Measurements from ENCODE around the gene PACRG.

The PACRG gene

GRCh38 chr6:163300838-163301237 is 573.1 kb downstream of the PACRG start:
- no peak overlapping the region for H3K4me3 ChIP-seq (ENCODE audit: low read depth, low read length)
- DNase-seq (ENCODE audit: low read depth), result no peak
- no peak for TF ChIP-seq CTCF (IDR thresholded peaks at IDR 0.05; ENCODE audit: insufficient read depth, low read depth, low read length, missing control alignments)

GRCh38 chr6:163301726-163302635 is 574.2 kb downstream of the PACRG start:
- no peak for TF ChIP-seq CTCF (IDR thresholded peaks at IDR 0.05; ENCODE audit: insufficient read depth, low read depth, low read length, missing control alignments)
- DNase-seq (ENCODE audit: low read depth), result no peak
- no peak overlapping the region for H3K4me3 ChIP-seq (ENCODE audit: low read depth, low read length)

- no peak for TF ChIP-seq CTCF (IDR thresholded peaks at IDR 0.05; ENCODE audit: insufficient read depth, low read depth, low read length, missing control alignments)
- DNase-seq (ENCODE audit: low read depth), result no peak
- no peak overlapping the region for H3K4me3 ChIP-seq (ENCODE audit: low read depth, low read length)
These were observed 575.0 kb downstream of the PACRG start for GRCh38 chr6:163302747-163303146.

- no peak for TF ChIP-seq CTCF (IDR thresholded peaks at IDR 0.05; ENCODE audit: insufficient read depth, low read depth, low read length, missing control alignments)
- H3K4me3 ChIP-seq (ENCODE audit: low read depth, low read length), result no peak overlapping the region
- no peak for DNase-seq (ENCODE audit: low read depth)
These were observed 578.2 kb downstream of the PACRG start for GRCh38 chr6:163306000-163306399.

GRCh38 chr6:163308629-163309440 is 581.1 kb downstream of the PACRG start:
- no peak for DNase-seq (ENCODE audit: low read depth)
- TF ChIP-seq CTCF (IDR thresholded peaks at IDR 0.05; ENCODE audit: insufficient read depth, low read depth, low read length, missing control alignments), result no peak
- H3K4me3 ChIP-seq (ENCODE audit: low read depth, low read length), result no peak overlapping the region

GRCh38 chr6:163309491-163310026 is 581.8 kb downstream of the PACRG start:
- H3K4me3 ChIP-seq (ENCODE audit: low read depth, low read length), result no peak overlapping the region
- DNase-seq (ENCODE audit: low read depth), result no peak
- no peak for TF ChIP-seq CTCF (IDR thresholded peaks at IDR 0.05; ENCODE audit: insufficient read depth, low read depth, low read length, missing control alignments)
